Islet of Langerhans (tissue), 1 donor: ENCODE data around the gene FRMD7.
A peak's percentile ranks its signal among the peaks of the same experiment; 100 is the strongest.
"Not testable (repeated sequence)": the region's sequence is repeated elsewhere in the genome, so short reads cannot be mapped to it uniquely, and the experiment has no call there.

ENCODE experiments used
- FAIRE-seq: peaks from one replicate; lab custom pipeline; 2011; peaks lifted over from hg19 to GRCh38; lab: Jason Lieb, UNC

FRMD7 gene

DNA sequence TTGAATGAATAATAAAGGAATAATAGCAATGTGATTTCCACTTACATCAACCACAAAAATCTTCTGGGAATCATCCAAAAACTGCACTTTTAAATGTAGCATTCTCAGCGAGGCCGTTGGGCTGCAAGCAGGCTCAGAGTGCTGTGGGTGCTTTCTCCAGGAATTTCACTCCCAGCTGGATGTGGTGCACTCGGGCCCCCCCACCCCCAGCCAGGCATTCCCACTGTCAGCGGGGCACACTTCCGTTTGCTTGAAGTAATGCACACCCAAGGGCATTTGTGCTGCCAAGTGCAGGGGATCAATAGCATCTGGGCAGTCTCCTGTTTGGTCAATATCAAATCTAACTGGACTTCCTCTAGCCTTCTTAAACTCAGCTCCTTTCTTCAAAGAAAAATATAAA is at the start of gene FRMD7:
FRMD7 (minus strand) TSS at position 278 of the 400 bp plus-strand sequence; CDS start at position 102, 176 bp downstream.
- FAIRE-seq = no peak

DNA sequence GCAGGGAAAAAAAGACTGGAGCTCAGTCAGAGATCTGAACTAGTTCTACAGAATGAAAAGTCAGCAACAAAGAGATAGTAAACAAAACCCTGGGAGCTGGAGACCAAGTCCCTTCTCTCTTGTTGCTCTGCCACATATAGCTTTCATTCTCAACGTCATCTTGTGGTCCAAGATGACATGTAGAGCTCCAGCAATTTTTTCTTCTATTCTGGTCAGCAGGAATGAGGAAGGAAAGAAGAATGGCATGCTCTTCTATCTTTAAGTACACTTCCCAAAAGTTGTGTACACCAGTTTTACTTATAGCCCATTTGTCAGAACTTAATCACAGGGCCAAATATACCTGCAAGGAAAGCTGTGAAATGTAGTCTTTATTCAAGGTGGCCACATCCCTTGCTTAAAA is 45.8 kb upstream of the FRMD7 start:
- no peak for FAIRE-seq

GRCh38 chrX:132171881-132172280 is 44.1 kb upstream of the FRMD7 start:
- no peak for FAIRE-seq

DNA sequence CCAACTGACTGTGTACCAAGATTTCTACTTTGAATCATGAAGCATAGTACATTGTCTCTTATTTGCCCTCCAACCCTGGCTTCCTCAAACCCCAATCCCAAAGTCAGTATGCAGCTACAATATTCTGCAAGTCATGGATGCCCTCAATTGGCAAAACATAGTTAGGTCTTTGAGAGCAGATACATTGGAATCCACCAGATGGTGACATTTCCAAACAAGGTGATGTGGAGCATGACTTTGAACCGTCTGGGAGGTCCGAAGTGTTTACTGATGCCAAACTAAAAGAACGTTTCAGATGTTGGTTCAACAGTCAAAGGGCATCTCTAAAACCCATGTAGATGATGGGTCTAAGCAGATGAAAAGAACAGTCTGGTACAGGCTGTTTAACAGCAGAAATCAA is 43.7 kb upstream of the FRMD7 start:
- no peak for FAIRE-seq

- FAIRE-seq = peak; percentile 99
These were observed 41.7 kb upstream of the FRMD7 start for GRCh38 chrX:132169554-132169953.

- FAIRE-seq = no peak
These were observed 37.8 kb upstream of the FRMD7 start for GRCh38 chrX:132165651-132166050.

- no peak for FAIRE-seq
These were observed 37.2 kb upstream of the FRMD7 start for GRCh38 chrX:132165005-132165404.

DNA sequence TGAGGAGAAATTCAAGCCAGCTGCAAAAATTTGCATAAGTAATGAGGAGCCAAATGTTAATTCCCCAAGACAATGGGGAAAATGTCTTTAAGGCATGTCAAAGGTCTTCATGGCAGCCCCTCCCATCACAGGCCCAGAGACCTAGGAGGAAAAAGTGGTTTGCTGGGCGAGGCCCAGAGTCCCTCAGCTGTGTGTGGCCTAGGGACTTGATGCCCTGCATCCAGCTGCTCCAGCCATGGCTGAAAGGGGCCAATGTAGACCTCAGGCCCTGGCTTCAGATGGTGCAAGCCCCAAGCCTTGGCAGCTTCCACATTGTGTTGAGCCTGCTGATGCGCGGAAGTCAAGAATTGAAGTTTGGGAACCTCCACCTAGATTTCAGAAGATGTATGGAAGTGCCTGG is 35.3 kb upstream of the FRMD7 start:
- FAIRE-seq = not testable (repeated sequence)

- no peak for FAIRE-seq
These were observed 25.3 kb upstream of the FRMD7 start for GRCh38 chrX:132153166-132153565.

DNA sequence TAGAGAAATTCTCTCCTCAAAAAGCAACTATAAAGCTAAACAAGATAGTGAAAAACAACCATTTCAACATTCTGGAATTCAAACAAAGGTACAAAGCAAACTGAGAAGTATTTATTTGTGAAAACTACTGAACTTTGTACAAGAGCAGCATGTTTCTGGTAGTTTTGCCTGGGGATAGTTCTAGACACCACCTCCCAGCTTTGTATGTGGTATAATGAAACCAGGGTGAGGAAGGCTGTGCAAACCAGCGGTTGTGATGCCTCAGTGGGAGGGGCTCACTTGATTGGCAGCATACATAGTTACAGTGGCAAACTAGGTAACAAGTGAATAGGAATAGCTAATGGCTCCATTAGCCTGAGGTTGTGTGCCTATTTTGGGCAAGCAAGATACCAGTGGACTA is 18.6 kb upstream of the FRMD7 start:
- FAIRE-seq = no peak

GRCh38 chrX:132144061-132144460 is 16.2 kb upstream of the FRMD7 start:
- FAIRE-seq = no peak

- FAIRE-seq = no peak
These were observed 1.9 kb downstream of the FRMD7 start for GRCh38 chrX:132125906-132126305.

DNA sequence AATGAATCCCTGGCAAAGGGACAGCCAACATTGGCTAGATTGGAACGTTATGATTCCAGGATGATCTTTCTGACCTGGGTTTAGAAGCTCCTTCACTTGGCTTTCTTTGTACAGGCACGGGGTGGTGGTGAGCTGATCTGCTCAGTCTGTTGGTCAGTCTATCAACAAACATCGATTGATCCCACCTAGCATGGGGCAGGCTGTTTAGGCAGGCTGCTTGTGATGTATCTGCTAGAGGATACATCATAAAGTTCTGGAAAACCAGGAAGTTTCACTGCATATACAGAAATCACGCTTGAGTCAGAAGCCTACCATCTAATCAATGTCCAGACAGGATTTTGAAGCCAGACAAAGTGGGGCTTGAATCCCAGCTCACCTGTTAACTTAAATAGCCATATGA is 6.9 kb downstream of the FRMD7 start:
- no peak for FAIRE-seq

- no peak for FAIRE-seq
These were observed 7.9 kb downstream of the FRMD7 start for GRCh38 chrX:132119821-132120515.

DNA sequence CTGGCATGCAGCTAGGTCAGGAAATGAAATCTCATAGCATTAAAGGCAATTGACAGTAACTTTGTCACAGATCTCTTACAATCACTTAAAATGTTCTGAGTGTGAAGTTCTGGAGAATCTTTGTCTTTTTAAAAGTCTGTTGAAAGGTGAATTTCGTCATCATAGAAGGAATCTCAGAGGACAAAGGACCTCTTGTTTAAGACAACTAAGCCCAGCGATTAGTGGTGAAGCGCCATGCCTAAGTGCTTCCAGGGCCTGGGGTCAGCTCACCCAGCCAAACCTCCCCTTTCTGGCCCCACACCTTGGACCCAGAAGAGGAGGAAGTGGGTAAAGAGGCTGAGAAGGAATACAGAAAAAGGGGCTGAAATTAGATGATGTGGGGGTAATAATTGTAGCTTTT is 8.5 kb downstream of the FRMD7 start:
- FAIRE-seq = no peak

GRCh38 chrX:132118358-132118757 is 9.5 kb downstream of the FRMD7 start:
- FAIRE-seq = no peak

DNA sequence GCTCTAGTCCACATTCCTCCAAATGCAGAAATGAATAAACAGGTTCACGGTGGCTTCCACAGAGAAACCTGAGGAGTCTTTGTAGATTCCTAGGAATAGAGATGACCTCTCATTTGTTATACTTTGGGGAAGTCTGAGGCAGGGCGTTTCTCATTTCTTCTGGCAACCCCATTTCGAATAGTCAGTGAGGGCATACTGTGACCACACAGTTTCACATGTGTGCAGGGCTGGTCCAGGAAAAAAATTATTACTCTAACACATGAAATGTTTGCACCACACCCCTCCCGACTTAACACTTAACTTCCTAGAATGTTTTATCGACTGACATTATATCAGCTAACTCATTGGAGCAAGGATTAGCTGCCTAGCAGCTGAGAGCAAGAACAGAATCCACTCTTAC is 12.0 kb downstream of the FRMD7 start:
- FAIRE-seq = no peak

DNA sequence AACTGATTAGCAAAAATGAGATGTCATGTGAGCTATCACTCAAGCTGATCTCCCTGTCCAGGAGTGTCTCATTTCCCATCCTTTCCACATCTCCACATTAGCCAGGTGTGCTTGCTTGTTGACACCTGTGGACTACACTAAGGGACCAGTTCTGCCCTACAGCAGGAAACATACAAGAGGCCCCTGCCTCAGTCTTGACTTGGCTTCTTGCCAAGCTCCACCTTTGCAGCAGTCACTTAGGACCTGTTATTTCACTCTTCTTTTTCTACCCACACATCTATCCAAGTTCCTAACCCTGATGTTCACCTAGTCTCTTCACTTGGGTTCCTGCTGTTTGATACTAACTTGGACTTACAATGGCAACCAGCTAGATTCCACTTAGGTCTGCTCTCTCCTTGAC is 13.2 kb downstream of the FRMD7 start:
- FAIRE-seq = no peak

- FAIRE-seq = no peak
These were observed 20.5 kb downstream of the FRMD7 start for GRCh38 chrX:132107291-132107690.

GRCh38 chrX:132101799-132102198 is 26.0 kb downstream of the FRMD7 start:
- no peak for FAIRE-seq

DNA sequence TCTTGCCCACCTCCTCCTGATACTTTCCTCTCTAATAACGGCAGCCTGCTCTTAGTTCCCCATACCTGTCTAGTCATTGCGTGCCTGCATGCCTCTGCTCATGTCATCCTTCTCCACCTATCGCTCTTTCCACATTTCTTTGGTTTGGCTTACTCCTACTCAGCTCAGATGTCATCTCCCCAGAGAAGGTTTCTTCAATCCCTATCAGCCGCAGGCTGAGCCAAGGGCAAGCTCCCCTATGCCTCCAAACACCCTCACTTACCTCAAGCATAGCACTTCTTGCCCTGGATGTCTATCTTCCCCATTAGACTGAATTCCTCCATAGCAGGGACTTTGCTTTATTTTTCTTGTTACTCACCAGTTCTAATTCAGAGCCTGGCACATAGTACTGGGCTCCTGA is 26.6 kb downstream of the FRMD7 start:
- FAIRE-seq = no peak

GRCh38 chrX:132098704-132099103 is 29.1 kb downstream of the FRMD7 start:
- FAIRE-seq = peak; percentile 47

DNA sequence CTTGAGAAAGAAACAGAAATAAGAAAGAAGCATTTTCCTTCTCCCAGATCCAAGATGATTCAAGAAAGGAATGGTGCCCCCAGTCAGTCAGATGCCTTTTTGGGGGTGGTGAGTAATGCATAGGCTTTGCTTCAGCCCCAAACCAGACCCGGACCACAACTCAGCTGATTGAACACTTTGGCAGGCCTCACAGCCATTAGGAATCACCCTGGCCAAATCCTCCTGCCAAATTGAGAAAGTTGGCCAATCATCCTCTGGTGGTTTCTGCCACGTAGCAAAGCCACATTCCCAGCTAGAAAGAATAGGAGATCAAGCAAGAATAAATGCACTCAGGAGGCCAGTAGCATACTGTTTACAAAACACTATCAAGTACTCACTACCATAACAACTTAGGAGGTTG is 33.7 kb downstream of the FRMD7 start:
- FAIRE-seq = no peak

DNA sequence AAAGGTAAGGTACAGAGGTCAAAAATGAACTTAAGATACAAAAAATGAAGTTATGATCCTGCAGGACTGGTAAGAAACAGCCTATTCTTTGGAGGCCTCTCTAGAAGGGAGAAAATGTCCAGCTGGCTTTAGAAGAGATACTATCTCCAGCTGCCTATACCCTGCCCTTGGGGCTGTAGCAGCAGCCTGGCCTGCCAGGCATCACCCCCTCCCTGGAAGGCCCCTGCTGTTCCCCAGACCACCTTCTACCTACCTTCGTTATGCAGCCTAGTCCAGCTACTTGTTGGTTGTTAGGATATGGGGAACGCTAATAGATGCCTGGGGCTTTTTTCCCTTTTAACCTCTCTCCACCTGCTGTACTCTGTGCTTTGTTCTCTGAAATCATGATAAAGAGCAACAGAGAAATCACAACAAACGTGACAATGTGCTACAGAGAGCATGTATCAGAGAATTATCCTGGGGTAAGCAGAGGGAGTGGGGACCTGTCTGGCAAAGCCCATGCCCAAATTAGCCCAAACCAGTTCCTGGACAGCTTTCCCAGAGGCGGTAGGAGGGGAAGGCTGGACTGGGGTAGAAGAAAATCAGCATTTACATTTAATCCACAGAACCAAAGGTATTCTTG is 34.5 kb downstream of the FRMD7 start:
- no peak for FAIRE-seq
